Mucosa of rectum (tissue), 2 donors: Measurements from ENCODE around the gene DNAJC16.
"Not testable (repeated sequence)": the region's sequence is repeated elsewhere in the genome, so short reads cannot be mapped to it uniquely, and the experiment has no call there.

ENCODE experiments used
- H3K27ac ChIP-seq, 2 donors: one replicate each; pipeline ENCODE4 v1.7.0; 2013; ENCODE audit warnings: inconsistent platforms in 2 of 2, low read depth in 2 of 2, low read length in 2 of 2
- H3K27me3 ChIP-seq, 2 donors: one replicate each; pipeline ENCODE4 v1.7.0; 2013; ENCODE audit warnings: low read length in 2 of 2; ENCODE audit not compliant: control insufficient read depth in 2 of 2, insufficient read depth in 2 of 2
- H3K36me3 ChIP-seq, 2 donors: one replicate each; pipeline ENCODE4 v1.7.0; 2013; ENCODE audit warnings: low read length in 2 of 2; ENCODE audit not compliant: control insufficient read depth in 2 of 2, insufficient read depth in 2 of 2
- H3K4me1 ChIP-seq, 2 donors: one replicate each; pipeline ENCODE4 v1.7.0; 2013; ENCODE audit warnings: low read length in 2 of 2, mild to moderate bottlenecking in 1 of 2; ENCODE audit not compliant: control insufficient read depth in 2 of 2, insufficient read depth in 2 of 2
- H3K4me3 ChIP-seq, 2 donors: one replicate each; pipeline ENCODE4 v1.7.0; 2013; ENCODE audit warnings: low read length in 2 of 2
- H3K9ac ChIP-seq, 2 donors: one replicate each; pipeline ENCODE4 v1.7.0; 2013; ENCODE audit warnings: low read length in 2 of 2, low read depth in 1 of 2, mild to moderate bottlenecking in 1 of 2
- H3K9me3 ChIP-seq, 2 donors: one replicate each; pipeline ENCODE4 v1.7.0; 2013; ENCODE audit warnings: low read length in 2 of 2; ENCODE audit not compliant: control insufficient read depth in 2 of 2
- donor health status: healthy.
- donor health status: Normal muscosa, but diverticular disease.

DNAJC16 gene

DNA sequence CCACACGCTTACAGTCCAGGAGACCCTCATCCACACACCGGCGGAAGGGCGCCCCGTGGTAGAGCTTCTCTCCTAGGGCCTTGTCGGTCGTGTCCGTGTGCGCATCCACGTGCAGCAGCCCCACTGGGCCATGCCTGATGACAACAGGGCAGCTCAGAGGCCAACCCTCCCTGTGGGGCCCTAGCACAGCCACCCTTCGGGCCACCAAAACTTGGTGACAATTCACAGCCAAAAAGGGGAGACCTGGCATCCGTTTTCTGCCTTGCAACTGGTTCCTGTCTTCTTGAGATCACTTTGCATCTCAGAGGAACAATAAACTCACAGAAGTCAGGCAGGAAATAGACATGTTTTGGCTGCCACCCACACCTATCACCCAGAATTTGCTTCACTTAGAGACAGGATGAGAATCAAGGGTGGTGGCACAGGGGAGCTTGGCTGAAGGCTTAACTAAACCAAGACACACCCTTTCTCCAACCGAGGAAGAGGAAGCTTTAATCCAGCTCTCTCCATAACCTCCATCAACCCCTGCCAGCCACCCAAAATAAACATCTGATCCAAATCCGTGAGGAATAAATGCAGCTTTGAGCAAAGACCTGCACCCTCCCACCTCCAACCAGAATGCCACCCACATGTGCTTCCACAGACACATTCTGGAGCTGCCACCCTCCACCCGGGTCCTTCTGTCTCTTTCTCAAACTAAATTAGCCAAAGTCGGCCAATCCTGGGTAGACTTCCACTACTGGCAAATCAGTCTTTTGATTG, 52.5 kb downstream of the DNAJC16 start:
- Histone ChIP-seq H3K36me3 (peaks cover 5 to 7% of the 10 kb centered on the region in 2 donors), H3K4me1 (peaks cover 5 to 10% of the 10 kb centered on the region in 2 donors), H3K4me3 (no peak overlapping the region), H3K27ac (peak overlapping the region in 1 of 2 donors; percentile 56), H3K27me3 (no peaks in the 10 kb centered on the region), H3K9ac (peak overlapping the region in 1 of 2 donors; percentile 47), H3K9me3 (no peaks in the 10 kb centered on the region)

DNA sequence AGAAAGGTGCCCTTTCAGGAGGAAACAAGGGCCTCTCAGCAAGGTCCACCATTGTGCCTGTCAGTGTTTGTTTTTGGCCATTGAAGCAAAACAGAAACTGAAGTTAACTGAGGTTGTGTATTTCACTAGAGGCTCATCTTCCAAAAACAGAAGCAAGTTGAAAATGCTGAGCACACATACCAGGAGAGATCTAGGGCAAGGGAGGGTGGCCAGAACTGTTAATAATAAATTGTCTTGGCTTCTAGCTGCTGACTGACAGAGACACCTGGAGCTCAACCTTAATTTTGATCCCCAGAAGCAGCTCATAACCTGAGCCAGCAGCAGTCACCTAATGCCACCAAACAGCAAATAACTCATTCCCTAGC, 53.0 kb downstream of the DNAJC16 start:
- Histone ChIP-seq H3K4me1 (peaks cover 9 to 12% of the 10 kb centered on the region in 2 donors), H3K9ac (peak overlapping the region in 1 of 2 donors; percentile 47), H3K27ac (peak overlapping the region in 1 of 2 donors; percentile 56), H3K9me3 (no peaks in the 10 kb centered on the region), H3K4me3 (no peak overlapping the region), H3K36me3 (peaks cover 5 to 6% of the 10 kb centered on the region in 2 donors), H3K27me3 (no peaks in the 10 kb centered on the region)

DNA sequence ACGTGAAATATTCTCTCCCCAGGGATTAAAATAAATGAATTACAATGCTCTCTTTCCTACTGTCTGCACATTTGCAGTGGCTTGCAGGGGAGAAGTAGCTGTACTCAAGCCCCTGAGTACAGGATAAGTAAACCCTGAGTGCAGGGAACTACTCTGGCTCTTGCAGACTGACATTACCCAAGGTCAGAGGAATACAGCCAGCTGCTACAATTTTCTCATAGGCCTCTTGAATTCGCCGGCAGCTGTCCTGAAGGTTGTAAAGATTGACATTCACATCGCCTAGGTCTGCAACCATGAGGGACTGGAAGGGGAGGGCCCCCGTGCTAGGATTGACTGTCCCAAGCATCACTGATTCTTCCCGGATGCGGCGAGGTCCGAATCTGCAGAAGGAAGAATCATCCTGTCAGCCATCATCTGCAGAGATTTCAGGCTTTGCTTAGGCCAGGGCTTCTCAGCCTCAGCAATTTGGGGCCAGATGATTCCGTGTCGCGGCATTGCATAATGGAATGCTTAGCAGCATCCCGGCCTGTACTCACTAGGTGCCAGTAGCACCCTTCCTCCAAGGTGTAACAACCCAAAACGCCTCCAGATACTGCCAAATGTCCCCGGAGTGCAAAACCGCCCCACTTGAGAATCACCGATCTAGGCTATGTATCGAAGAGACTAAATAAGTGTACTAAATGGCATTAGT, 56.5 kb downstream of the DNAJC16 start:
- Histone ChIP-seq H3K4me1 (peaks cover 12 to 14% of the 10 kb centered on the region in 2 donors), H3K9ac (no peak overlapping the region)

DNA sequence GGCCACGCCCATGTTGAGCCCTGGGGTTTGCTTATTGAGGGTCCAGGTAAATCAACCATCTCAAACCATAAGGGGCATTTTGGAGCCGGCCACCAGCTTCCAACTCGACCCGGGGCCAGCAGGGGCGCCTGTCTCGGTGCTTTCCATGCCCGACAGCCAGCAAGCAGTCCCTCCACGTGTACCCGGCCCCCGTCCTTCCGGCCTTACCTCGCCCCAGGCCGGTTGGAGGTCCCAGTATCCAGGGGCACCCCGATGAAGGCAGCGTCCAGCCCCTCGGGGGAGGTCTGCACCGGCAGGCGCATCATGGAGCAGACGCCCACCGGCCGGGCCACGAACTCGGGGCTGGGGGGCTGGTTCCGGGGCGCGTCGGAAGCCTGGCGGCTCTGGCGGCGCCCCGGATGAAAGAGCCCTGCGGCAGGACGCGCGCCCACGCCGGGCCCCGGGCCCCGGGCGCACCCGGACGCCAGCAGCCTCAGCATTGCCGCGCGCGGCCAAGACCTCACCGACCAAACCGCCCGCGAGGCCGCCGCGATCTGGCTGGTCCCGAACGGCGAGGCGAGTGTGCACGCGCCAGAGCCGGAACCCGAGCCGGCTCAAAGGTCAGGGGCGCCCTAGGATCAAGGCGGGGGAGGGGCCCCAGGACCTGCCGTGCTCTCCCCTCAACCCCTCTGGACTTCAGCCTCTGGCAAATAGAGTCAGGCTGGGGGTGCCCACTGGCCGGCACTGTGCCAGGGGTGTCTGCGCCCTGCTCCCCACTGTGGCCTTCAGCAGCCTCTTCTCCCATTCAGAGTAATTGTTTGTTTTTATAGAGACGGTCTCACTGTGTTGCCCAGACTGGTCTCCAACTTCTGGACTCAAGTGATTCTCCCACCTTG, 58.1 kb downstream of the DNAJC16 start, which contains the start of gene AGMAT:
Gene AGMAT, minus strand, starts transcription at position 563 of the 875 bp plus-strand sequence. Its CDS starts 84 bp downstream, at position 479.
- Histone ChIP-seq H3K4me1 (peaks cover 7 to 8% of the 10 kb centered on the region in 2 donors), H3K27me3 (no peaks in the 10 kb centered on the region), H3K4me3 (peak within 1 kb of the TSS; percentile 60 to 68), H3K9me3 (no peaks in the 10 kb centered on the region), H3K36me3 (no peaks in the 10 kb centered on the region), H3K27ac (peak within 1 kb of the TSS; percentile 42 to 48), H3K9ac (peak within 1 kb of the TSS; percentile 38 to 75)

More for the DNA sequence above, 56.5 kb downstream of the DNAJC16 start:
- Histone ChIP-seq H3K27me3 (no peaks in the 10 kb centered on the region), H3K9me3 (no peaks in the 10 kb centered on the region), H3K4me3 (no peak overlapping the region), H3K27ac (no peak overlapping the region), H3K36me3 (no peaks in the 10 kb centered on the region)

DNA sequence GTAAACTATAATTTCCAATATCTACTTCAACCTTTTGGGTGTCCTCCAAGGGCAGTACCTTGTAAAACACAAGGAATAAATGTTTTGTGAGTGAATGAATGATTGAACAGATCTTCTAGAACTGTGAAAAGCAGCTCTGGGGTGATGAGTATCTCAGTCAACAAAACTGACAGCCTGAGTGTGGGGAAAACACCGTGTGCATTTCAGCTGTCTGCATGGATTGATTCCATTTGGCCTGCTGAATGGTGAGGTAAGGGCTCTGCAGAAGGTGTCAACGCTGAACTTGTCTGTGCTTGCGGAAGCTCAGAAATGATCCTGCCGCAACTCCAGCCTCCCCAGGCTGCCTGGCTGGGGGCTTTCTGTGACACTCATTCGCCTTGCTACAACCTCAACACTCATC, 65.6 kb downstream of the DNAJC16 start:
- Histone ChIP-seq H3K27ac (no peak overlapping the region), H3K4me1 (no peaks in the 10 kb centered on the region), H3K9me3 (no peaks in the 10 kb centered on the region), H3K27me3 (no peaks in the 10 kb centered on the region), H3K4me3 (no peak overlapping the region), H3K36me3 (no peaks in the 10 kb centered on the region), H3K9ac (no peak overlapping the region)

DNA sequence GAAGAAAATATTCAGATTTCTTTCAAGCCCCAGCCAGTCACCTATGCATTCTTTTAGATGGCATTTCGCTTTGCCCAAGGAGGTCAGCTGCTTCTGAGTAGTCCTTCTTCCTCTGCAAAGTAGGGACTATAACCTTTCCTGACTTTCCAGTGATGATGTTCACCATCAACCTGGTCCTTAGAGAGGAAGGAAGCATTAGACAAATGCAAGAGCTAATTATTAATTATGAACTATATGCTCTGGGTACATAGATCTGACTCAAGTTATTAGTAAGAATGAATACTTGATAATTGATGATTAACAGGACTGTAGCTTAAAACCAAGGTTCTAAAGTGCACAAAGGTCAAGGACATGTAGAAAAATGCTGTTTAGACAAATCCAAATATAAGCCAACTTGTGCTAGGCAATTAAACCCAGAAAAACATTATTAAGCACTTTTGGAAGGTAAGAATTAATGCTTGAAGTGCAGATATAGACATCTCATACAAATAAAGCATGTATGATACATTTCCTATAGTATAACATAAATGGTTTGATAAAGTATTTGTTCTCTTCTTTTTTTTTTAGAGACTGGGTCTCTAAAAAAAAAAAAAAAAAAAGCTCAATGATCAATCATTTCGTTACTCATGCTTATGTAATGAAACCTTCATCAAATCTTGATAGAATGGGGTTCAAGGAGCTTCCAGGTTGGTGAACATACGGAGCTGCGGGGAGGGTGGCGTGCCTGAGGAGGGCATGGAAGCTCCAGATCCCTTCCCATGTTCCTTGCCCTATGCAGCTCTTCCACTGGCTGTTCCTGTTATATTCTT, 69.4 kb downstream of the DNAJC16 start:
- Histone ChIP-seq H3K9me3 (no peaks in the 10 kb centered on the region), H3K27ac (no peak overlapping the region), H3K4me3 (no peak overlapping the region), H3K9ac (no peak overlapping the region), H3K27me3 (no peaks in the 10 kb centered on the region), H3K4me1 (no peaks in the 10 kb centered on the region), H3K36me3 (no peaks in the 10 kb centered on the region)

DNA sequence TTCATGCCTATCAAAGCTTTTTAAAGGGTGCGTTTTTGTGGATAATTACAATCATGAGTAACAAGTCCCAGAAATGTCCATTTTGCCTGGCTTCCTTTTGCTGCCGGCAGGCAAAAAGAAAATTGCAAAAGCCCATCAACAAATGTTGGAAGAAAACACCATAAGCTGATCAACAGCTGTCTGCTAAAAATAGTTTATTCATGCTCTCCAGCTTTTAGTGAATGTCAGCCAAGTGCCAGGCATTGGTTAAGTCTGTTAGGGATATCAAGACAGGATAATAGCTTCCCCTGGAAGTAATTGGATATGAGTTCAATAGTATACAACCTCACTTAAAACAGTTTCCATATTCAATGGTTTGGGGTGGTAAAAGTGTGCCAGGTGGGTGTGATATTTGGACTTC, 71.8 kb downstream of the DNAJC16 start:
- Histone ChIP-seq H3K27me3 (no peaks in the 10 kb centered on the region), H3K36me3 (no peaks in the 10 kb centered on the region), H3K4me3 (no peak overlapping the region), H3K4me1 (peaks cover 4 to 12% of the 10 kb centered on the region in 2 donors), H3K27ac (no peak overlapping the region), H3K9ac (no peak overlapping the region), H3K9me3 (no peaks in the 10 kb centered on the region)

DNA sequence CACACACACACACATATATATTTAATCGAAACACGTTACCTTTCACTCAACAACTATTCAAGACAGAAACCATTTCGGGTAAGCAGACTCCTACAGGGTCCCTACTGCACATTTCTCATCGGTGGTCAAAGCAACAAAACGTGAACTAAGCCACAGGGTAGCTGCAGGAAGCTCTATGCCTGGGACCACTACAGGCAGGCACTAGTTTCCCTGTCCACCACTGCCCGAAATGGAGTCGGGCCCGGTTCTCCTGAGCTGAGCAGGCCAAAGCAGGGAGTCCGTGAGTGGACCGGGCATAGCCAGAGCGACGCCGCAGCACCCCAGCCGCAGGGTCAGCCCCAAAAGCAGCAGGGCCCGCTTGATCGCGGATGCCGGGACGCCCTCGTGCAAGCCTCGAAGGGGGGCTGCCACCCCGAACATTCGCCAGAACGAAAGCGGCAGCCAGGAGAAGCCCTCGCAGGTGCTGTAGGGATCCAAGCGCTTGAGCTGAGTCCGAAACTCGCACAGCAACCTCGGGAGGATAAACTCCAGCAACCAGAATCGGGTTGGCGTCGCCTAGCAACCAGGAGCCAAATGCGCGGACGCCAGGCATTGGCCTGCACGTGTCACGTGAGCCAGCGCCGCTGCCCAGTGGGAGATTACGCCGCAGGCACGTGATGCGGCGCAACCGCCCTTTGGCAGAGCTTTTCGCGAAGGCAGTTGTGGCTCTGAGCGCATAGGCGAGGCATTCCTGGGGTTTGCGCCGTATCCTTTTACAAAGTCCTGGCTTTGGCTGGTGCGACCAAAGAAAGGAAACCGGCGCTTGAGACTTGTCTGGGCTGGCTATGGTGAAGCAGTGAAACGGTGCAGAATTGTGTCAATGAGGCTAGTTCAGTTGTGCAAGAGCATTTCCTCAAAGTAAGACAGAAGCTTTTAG, 76.7 kb downstream of the DNAJC16 start:
- Histone ChIP-seq H3K36me3 (no peaks in the 10 kb centered on the region), H3K27ac (peak overlapping the region; percentile 77 to 81), H3K4me1 (peaks cover 8 to 16% of the 10 kb centered on the region in 2 donors), H3K27me3 (no peaks in the 10 kb centered on the region), H3K9me3 (no peaks in the 10 kb centered on the region), H3K9ac (peak overlapping the region; percentile 84), H3K4me3 (peak overlapping the region; percentile 86 to 96)

DNA sequence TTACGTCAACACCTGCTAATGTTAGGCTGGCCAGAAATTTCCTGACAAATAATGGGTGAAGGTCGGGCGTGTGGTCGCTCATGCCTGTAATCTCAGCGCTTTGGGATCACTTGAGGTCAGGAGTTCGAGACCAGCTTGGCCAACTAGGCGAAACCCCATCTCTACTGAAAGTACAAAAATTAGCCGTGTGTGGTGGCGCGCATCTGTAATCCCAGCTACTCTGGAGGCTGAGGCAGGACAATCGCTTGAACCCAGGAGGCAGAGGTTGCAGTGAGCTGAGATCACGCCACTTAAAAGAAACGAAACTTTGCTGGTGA, 77.3 kb downstream of the DNAJC16 start:
- peak overlapping the region; percentile 77 to 81 for H3K27ac ChIP-seq
- H3K36me3 ChIP-seq, H3K9me3 ChIP-seq, H3K27me3 ChIP-seq: not testable (repeated sequence)
- H3K4me3 ChIP-seq: peak overlapping the region; percentile 86 to 96
- peak overlapping the region; percentile 84 for H3K9ac ChIP-seq
- peaks cover 8 to 16% of the 10 kb centered on the region in 2 donors for H3K4me1 ChIP-seq
